OCI-LY3 (cell line): ENCODE data around the gene RIPPLY3.
"Not testable (repeated sequence)": the region's sequence is repeated elsewhere in the genome, so short reads cannot be mapped to it uniquely, and the experiment has no call there.

Experiments used
- H2AFZ ChIP-seq: fragments of 200-600, 300-600 bp; shearing (Covaris generic); 2 replicates; pipeline ENCODE4 v1.6.0; 2014; ENCODE audit warnings: antibody characterized with exemption, low read depth, low read length
- H3K27ac ChIP-seq: fragments of 200-600, 300-600 bp; sonication (generic); 2 replicates; pipeline ENCODE4 v1.5.1; 2014; ENCODE audit warnings: mild to moderate bottlenecking, low read length, moderate library complexity, mixed read lengths
- H3K27me3 ChIP-seq: fragments of 200-600, 300-600 bp; sonication (generic); 2 replicates; pipeline ENCODE4 v1.6.1; 2014; ENCODE audit warnings: low read depth, low read length, mixed read lengths
- H3K36me3 ChIP-seq: fragments of 200-600, 300-600 bp; sonication (generic); replicated peaks from 2 replicates; pipeline ENCODE3; 2014; ENCODE audit warnings: low read depth, low read length, mixed read lengths
- H3K4me1 ChIP-seq: fragments of 300-600, 200-600 bp; sonication (generic); 2 replicates; pipeline ENCODE4 v1.6.1; 2014; ENCODE audit warnings: low read length, mixed read lengths
- H3K4me2 ChIP-seq: fragments of 200-600, 300-600 bp; sonication (generic); 2 replicates; pipeline ENCODE4 v1.6.1; 2014; ENCODE audit warnings: low read length, mixed read lengths
- H3K4me3 ChIP-seq: fragments of 300-600, 200-600 bp; sonication (generic); 2 replicates; pipeline ENCODE4 v1.5.1; 2014; ENCODE audit warnings: antibody characterized with exemption, mild to moderate bottlenecking, low read length, moderate library complexity
- H3K79me2 ChIP-seq: fragments of 300-600, 200-600 bp; shearing (Covaris generic); 2 replicates; pipeline ENCODE4 v1.6.1; 2014; ENCODE audit warnings: mild to moderate bottlenecking, low read length, mixed read lengths
- H3K9ac ChIP-seq: fragments of 300-600, 200-600 bp; shearing (Covaris generic); 2 replicates; pipeline ENCODE4 v1.6.0; 2014; ENCODE audit warnings: mild to moderate bottlenecking, low read length, moderate library complexity
- H3K9me3 ChIP-seq: fragments of 200-600, 300-600 bp; shearing (Covaris generic); 2 replicates; pipeline ENCODE4 v1.6.1; 2014; ENCODE audit warnings: low read length, mixed read lengths; ENCODE audit not compliant: insufficient read depth
- H4K20me1 ChIP-seq: fragments of 200-600, 300-600 bp; sonication (generic); 2 replicates; pipeline ENCODE4 v1.6.1; 2016; ENCODE audit warnings: low read length, mixed read lengths; ENCODE audit not compliant: insufficient read depth
- CTCF ChIP-seq: fragments of 200-600, 300-600 bp; sonication (generic); IDR thresholded peaks from 2 replicates; pipeline ENCODE4 v1.5.1; 2014; ENCODE audit warnings: antibody characterized with exemption, low read length, low read depth
- EZH2phosphoT487 ChIP-seq: fragments of 200-600 bp; shearing (Covaris generic); IDR thresholded peaks from 2 replicates; pipeline ENCODE4 v1.6.1; 2018; ENCODE audit warnings: antibody characterized with exemption, mixed run types, low read depth

RIPPLY3 gene

GRCh38 chr21:36990508-36991205, 15.8 kb upstream of the RIPPLY3 start:
- Histone ChIP-seq H3K4me1 (peaks cover 6% of the 10 kb centered on the region; the same call in 1 of the 2 replicates), H2AFZ (peak overlapping the region; percentile 96), H3K36me3 (no peaks in the 10 kb centered on the region), H3K4me2 (peak overlapping the region; percentile 92), H3K4me3 (peak overlapping the region; percentile 86), H3K9ac (peak overlapping the region; percentile 71), H3K27me3 (no peaks in the 10 kb centered on the region), H4K20me1 (no peaks in the 10 kb centered on the region), H3K27ac (no peak overlapping the region), H3K79me2 (no peaks in the 10 kb centered on the region), H3K9me3 (no peaks in the 10 kb centered on the region)
- TF ChIP-seq EZH2phosphoT487 (no peak), CTCF (no peak)

DNA sequence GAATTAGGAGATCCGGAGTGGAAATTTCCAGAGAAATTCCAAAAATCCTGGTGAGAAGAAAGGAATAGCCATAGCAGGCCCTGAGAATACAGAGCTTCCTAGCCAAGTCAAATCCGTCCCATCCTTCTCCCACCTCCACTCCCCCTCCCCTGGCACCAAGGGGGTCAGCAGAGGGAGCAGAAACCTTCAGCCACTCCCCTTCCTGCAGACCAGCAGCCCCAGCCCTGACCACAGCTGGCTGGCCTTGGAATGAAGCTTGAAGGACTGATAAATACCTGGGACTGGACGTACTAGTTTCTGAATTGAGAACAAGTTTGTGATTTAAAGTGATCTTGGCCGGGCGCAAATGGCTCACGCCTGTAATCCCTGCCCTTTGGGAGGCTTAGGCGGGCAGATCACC, 13.8 kb upstream of the RIPPLY3 start:
- no peaks in the 10 kb centered on the region for H3K9me3 ChIP-seq
- TF ChIP-seq EZH2phosphoT487 (no peak), CTCF (no peak)
- no peaks in the 10 kb centered on the region for H3K79me2 ChIP-seq
- H3K36me3 ChIP-seq, result no peaks in the 10 kb centered on the region
- H3K4me1 ChIP-seq, result peaks cover 6% of the 10 kb centered on the region; the same call in 1 of the 2 replicates
- no peak overlapping the region for H3K4me3 ChIP-seq
- H3K4me2 ChIP-seq, result no peak overlapping the region
- H3K9ac ChIP-seq, result no peak overlapping the region
- H2AFZ ChIP-seq, result no peak overlapping the region
- H4K20me1 ChIP-seq, result no peaks in the 10 kb centered on the region
- H3K27me3 ChIP-seq, result no peaks in the 10 kb centered on the region
- H3K27ac ChIP-seq, result no peak overlapping the region

DNA sequence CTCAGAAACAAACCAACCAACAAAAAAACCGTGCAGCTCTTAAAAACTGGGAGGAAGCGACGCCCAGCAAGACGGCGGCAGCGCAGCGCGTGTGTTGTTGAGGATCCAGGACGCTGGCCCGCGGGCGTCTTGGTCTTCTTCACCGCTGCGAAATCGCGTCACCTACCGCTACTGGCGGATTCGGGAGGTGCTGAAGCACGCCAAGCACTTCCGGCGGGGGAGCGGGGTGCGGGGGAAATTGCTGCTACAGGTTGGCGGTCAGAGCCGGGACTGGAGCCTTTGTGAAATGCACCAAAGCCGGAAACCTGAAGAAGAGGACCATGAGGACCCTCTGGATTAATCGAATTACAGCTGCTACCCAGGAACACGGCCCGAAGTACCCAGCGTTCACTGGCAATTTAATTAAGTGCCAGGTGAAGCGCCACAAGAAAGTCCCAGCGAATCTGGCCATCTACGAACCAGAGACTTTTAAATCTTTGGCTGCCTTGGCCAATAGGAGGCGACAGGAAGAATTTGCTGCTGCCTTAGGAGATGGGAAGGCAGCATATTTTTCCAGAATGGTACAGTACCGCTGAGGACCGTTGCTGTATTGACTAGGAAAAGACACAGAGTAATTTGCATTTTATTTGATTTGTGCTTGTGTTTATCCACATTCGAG, 11.9 kb upstream of the RIPPLY3 start:
- Histone ChIP-seq H3K79me2 (no peaks in the 10 kb centered on the region), H2AFZ (no peak overlapping the region)

DNA sequence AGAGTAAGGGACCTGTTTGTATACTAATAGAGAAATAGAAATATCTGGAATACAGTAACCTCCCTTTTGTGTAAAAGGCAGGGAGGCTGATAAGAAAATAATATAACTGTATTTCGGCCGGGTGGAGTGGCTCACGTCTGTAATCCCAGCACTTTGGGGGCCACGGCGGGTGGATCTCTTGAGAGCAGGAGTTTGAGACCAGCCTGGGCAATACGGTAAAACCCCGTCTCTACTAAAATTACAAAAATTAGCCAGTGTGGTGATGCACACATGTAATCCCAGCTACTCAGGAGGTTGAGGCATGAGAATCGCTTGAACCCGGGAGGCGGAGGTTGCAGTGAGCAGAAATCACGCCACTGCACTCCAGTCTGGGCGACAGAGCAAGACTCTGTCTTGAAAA, 11.2 kb upstream of the RIPPLY3 start:
- H3K9me3 ChIP-seq, H3K9ac ChIP-seq, H3K27ac ChIP-seq, H3K36me3 ChIP-seq, H3K4me1 ChIP-seq, H4K20me1 ChIP-seq, H3K27me3 ChIP-seq, H2AFZ ChIP-seq, H3K4me2 ChIP-seq, H3K4me3 ChIP-seq, H3K79me2 ChIP-seq: not testable (repeated sequence)

More for the DNA sequence above, 11.9 kb upstream of the RIPPLY3 start:
- TF ChIP-seq EZH2phosphoT487 (no peak), CTCF (no peak)
- no peaks in the 10 kb centered on the region for H4K20me1 ChIP-seq
- H3K27ac ChIP-seq, result no peak overlapping the region
- H3K27me3 ChIP-seq, result no peaks in the 10 kb centered on the region
- no peak overlapping the region for H3K4me2 ChIP-seq
- H3K4me3 ChIP-seq, result no peak overlapping the region
- H3K4me1 ChIP-seq, result peaks cover 6% of the 10 kb centered on the region; the same call in 1 of the 2 replicates
- H3K9me3 ChIP-seq, result no peaks in the 10 kb centered on the region
- no peak overlapping the region for H3K9ac ChIP-seq
- H3K36me3 ChIP-seq, result no peaks in the 10 kb centered on the region
